ENCODE data around the gene TRIM56.
"Not testable (repeated sequence)": the region's sequence is repeated elsewhere in the genome, so short reads cannot be mapped to it uniquely, and the experiment has no call there.

Gene TRIM56

GRCh38 chr7:101085162-101085964, at the start of gene TRIM56:
Gene TRIM56, plus strand, starts transcription at chr7:101085481. Its CDS starts 1,832 bp downstream, at chr7:101087313.
- DNase-seq (ENCODE audit: low read depth): peak; percentile 56
- H3K4me3 ChIP-seq (ENCODE audit: low read length): peak within 1 kb of the TSS; percentile 55
- TF ChIP-seq CTCF (conservative IDR thresholded peaks at IDR 0.05; ENCODE audit: low read depth, low read length): no peak

GRCh38 chr7:101035941-101036340, 49.3 kb upstream of the TRIM56 start:
- no peak for TF ChIP-seq CTCF (conservative IDR thresholded peaks at IDR 0.05; ENCODE audit: low read depth, low read length)
- H3K4me3 ChIP-seq (ENCODE audit: low read length): no peak overlapping the region
- DNase-seq (ENCODE audit: low read depth): no peak

- DNase-seq (ENCODE audit: low read depth); H3K4me3 ChIP-seq (ENCODE audit: low read length): not testable (repeated sequence)
Measured at GRCh38 chr7:101041283-101041682, 44.0 kb upstream of the TRIM56 start.

GRCh38 chr7:101058355-101058754, 26.9 kb upstream of the TRIM56 start:
- no peak for TF ChIP-seq CTCF (conservative IDR thresholded peaks at IDR 0.05; ENCODE audit: low read depth, low read length)
- H3K4me3 ChIP-seq (ENCODE audit: low read length): no peak overlapping the region
- DNase-seq (ENCODE audit: low read depth): peak; percentile 3

- no peak for TF ChIP-seq CTCF (conservative IDR thresholded peaks at IDR 0.05; ENCODE audit: low read depth, low read length)
- no peak overlapping the region for H3K4me3 ChIP-seq (ENCODE audit: low read length)
- no peak for DNase-seq (ENCODE audit: low read depth)
Measured at GRCh38 chr7:101059620-101059942, 25.7 kb upstream of the TRIM56 start.

- no peak for TF ChIP-seq CTCF (conservative IDR thresholded peaks at IDR 0.05; ENCODE audit: low read depth, low read length)
- H3K4me3 ChIP-seq (ENCODE audit: low read length): no peak overlapping the region
- no peak for DNase-seq (ENCODE audit: low read depth)
Measured at GRCh38 chr7:101060992-101061391, 24.3 kb upstream of the TRIM56 start.

- H3K4me3 ChIP-seq (ENCODE audit: low read length); DNase-seq (ENCODE audit: low read depth): not testable (repeated sequence)
Measured at GRCh38 chr7:101064176-101064550, 21.1 kb upstream of the TRIM56 start.

- H3K4me3 ChIP-seq (ENCODE audit: low read length); DNase-seq (ENCODE audit: low read depth): not testable (repeated sequence)
Measured at GRCh38 chr7:101065162-101065561, 20.1 kb upstream of the TRIM56 start.
